Large intestine (tissue), 3 donors: ENCODE results near the gene ABCC3. TPM values are rescaled to one million over a fixed set of nuclear protein-coding genes. Genes with fewer than 3 reads are reported as not detected.

Experiments
- DNase-seq, 2 donors: peaks; one replicate each; pipeline versions ENCODE4 v3.0.0 to v3.0.0-alpha.2; 2013
- H3K27ac ChIP-seq: one replicate; pipeline ENCODE4 v1.5.1; 2013; ENCODE audit warnings: low read length
- H3K27me3 ChIP-seq: 2 replicates; pipeline ENCODE4 v1.6.1; 2013; ENCODE audit warnings: low read length; ENCODE audit not compliant: control insufficient read depth, insufficient read depth
- H3K36me3 ChIP-seq: 2 replicates; pipeline ENCODE4 v1.6.1; 2013; ENCODE audit warnings: low read length; ENCODE audit not compliant: control insufficient read depth, insufficient read depth
- H3K4me1 ChIP-seq: one replicate; pipeline ENCODE4 v1.6.1; 2013; ENCODE audit warnings: low read length; ENCODE audit not compliant: control insufficient read depth, insufficient read depth
- H3K4me3 ChIP-seq: one replicate; pipeline ENCODE4 v1.5.1; 2013; ENCODE audit warnings: low read length
- H3K9me3 ChIP-seq: one replicate; pipeline ENCODE4 v1.6.1; 2013; ENCODE audit warnings: mild to moderate bottlenecking, low read depth, low read length, moderate library complexity; ENCODE audit not compliant: control insufficient read depth
- WGBS: methylation state at CpG from one replicate; pipeline ENCODE4 v1.1.5; 2013; ENCODE audit warnings: low lambda C conversion rate; ENCODE audit not compliant: insufficient coverage; 5-methylcytosine and 5-hydroxymethylcytosine counted together
- polyA plus RNA-seq: library from polyadenylated mRNA; unstranded; fragments of 120-200 nt; gene quantifications from one replicate; pipeline ENCODE4 v1.2.1, GENCODE V29; 2013

ABCC3 gene
- polyA plus RNA-seq, 1 donor = 53.7 TPM

GRCh38 chr17:50593321-50593720 is 41.4 kb upstream of the ABCC3 start:
- Histone ChIP-seq H3K36me3 (no peaks in the 10 kb centered on the region), H3K27me3 (no peaks in the 10 kb centered on the region), H3K4me3 (no peak overlapping the region), H3K27ac (no peak overlapping the region), H3K4me1 (peaks cover 11% of the 10 kb centered on the region), H3K9me3 (no peaks in the 10 kb centered on the region)
- WGBS = no CpG with 5 or more reads among the region's 10 CpGs
- peak in 1 of 2 donors; percentile 26 for DNase-seq

- Histone ChIP-seq H3K27me3 (no peaks in the 10 kb centered on the region), H3K36me3 (no peaks in the 10 kb centered on the region), H3K4me1 (peaks cover 3% of the 10 kb centered on the region), H3K4me3 (no peak overlapping the region), H3K27ac (no peak overlapping the region), H3K9me3 (no peaks in the 10 kb centered on the region)
- DNase-seq = no peak
- no CpG with 5 or more reads among the region's 11 CpGs for WGBS
Measured at GRCh38 chr17:50594128-50594823, 40.4 kb upstream of the ABCC3 start.

GRCh38 chr17:50594892-50595291 is 39.8 kb upstream of the ABCC3 start:
- H3K27me3 ChIP-seq = no peaks in the 10 kb centered on the region
- no CpG with 5 or more reads among the region's 21 CpGs for WGBS
- no peak for DNase-seq
- no peak overlapping the region for H3K27ac ChIP-seq
- H3K4me1 ChIP-seq = peaks cover 2% of the 10 kb centered on the region
- no peaks in the 10 kb centered on the region for H3K36me3 ChIP-seq
- H3K9me3 ChIP-seq = no peaks in the 10 kb centered on the region
- no peak overlapping the region for H3K4me3 ChIP-seq

GRCh38 chr17:50596191-50597037 is 38.3 kb upstream of the ABCC3 start:
- no peaks in the 10 kb centered on the region for H3K9me3 ChIP-seq
- H3K4me1 ChIP-seq = no peaks in the 10 kb centered on the region
- no peaks in the 10 kb centered on the region for H3K36me3 ChIP-seq
- DNase-seq = no peak
- no peak overlapping the region for H3K4me3 ChIP-seq
- H3K27ac ChIP-seq = no peak overlapping the region
- no peaks in the 10 kb centered on the region for H3K27me3 ChIP-seq
- no CpG with 5 or more reads among the region's 34 CpGs for WGBS

GRCh38 chr17:50598487-50598886 is 36.2 kb upstream of the ABCC3 start:
- Histone ChIP-seq H3K27me3 (peaks cover 3% of the 10 kb centered on the region), H3K9me3 (no peaks in the 10 kb centered on the region), H3K4me1 (no peaks in the 10 kb centered on the region), H3K27ac (no peak overlapping the region), H3K36me3 (no peaks in the 10 kb centered on the region), H3K4me3 (no peak overlapping the region)
- WGBS = no CpG with 5 or more reads among the region's 5 CpGs
- DNase-seq = no peak

- DNase-seq = no peak
- Histone ChIP-seq H3K4me3 (no peak overlapping the region), H3K27ac (no peak overlapping the region), H3K36me3 (no peaks in the 10 kb centered on the region), H3K4me1 (peaks cover 3% of the 10 kb centered on the region), H3K27me3 (peaks cover 3% of the 10 kb centered on the region), H3K9me3 (no peaks in the 10 kb centered on the region)
- WGBS = no CpG with 5 or more reads among the region's 15 CpGs
Measured at GRCh38 chr17:50599606-50600005, 35.1 kb upstream of the ABCC3 start.

- DNase-seq = no peak
- Histone ChIP-seq H3K27me3 (peaks cover 3% of the 10 kb centered on the region), H3K36me3 (no peaks in the 10 kb centered on the region), H3K4me1 (peaks cover 3% of the 10 kb centered on the region), H3K27ac (no peak overlapping the region), H3K9me3 (no peaks in the 10 kb centered on the region), H3K4me3 (no peak overlapping the region)
- WGBS = 80% methylated on average over 1 of the region's 13 CpGs
Measured at GRCh38 chr17:50601823-50602375, 32.8 kb upstream of the ABCC3 start.

- Histone ChIP-seq H3K4me3 (no peak overlapping the region), H3K4me1 (peaks cover 3% of the 10 kb centered on the region), H3K27me3 (peaks cover 3% of the 10 kb centered on the region), H3K9me3 (no peaks in the 10 kb centered on the region), H3K27ac (no peak overlapping the region), H3K36me3 (peaks cover 3% of the 10 kb centered on the region)
- no CpG with 5 or more reads among the region's 18 CpGs for WGBS
- DNase-seq = no peak
Measured at GRCh38 chr17:50602836-50603235, 31.8 kb upstream of the ABCC3 start.

GRCh38 chr17:50603340-50603739 is 31.3 kb upstream of the ABCC3 start:
- peaks cover 3% of the 10 kb centered on the region for H3K36me3 ChIP-seq
- peaks cover 3% of the 10 kb centered on the region for H3K4me1 ChIP-seq
- DNase-seq = no peak
- H3K27ac ChIP-seq = no peak overlapping the region
- peaks cover 3% of the 10 kb centered on the region for H3K27me3 ChIP-seq
- no peak overlapping the region for H3K4me3 ChIP-seq
- H3K9me3 ChIP-seq = no peaks in the 10 kb centered on the region
- no CpG with 5 or more reads among the region's 9 CpGs for WGBS

GRCh38 chr17:50604513-50604912 is 30.2 kb upstream of the ABCC3 start:
- peak; percentile 68 to 72 for DNase-seq
- Histone ChIP-seq H3K27me3 (peaks cover 3% of the 10 kb centered on the region), H3K27ac (peak overlapping the region; percentile 22), H3K9me3 (no peaks in the 10 kb centered on the region), H3K36me3 (peaks cover 3% of the 10 kb centered on the region), H3K4me1 (peaks cover 3% of the 10 kb centered on the region), H3K4me3 (no peak overlapping the region)
- no CpG with 5 or more reads among the region's 13 CpGs for WGBS
